ENCODE data around the gene CHTF8.
"Not testable (repeated sequence)": the region's sequence is repeated elsewhere in the genome, so short reads cannot be mapped to it uniquely, and the experiment has no call there.

CHTF8 gene

GRCh38 chr16:69132424-69133252, at the start of gene CHTF8, which contains the start of gene UTP4:
Gene CHTF8 (minus strand): TSS chr16:69132588. CDS start chr16:69121458, 11,130 bp downstream.
Gene UTP4 (plus strand): TSS chr16:69132649. CDS start chr16:69133460, 811 bp downstream.
- no peak for DNase-seq (ENCODE audit: low read depth, low spot score)

DNA sequence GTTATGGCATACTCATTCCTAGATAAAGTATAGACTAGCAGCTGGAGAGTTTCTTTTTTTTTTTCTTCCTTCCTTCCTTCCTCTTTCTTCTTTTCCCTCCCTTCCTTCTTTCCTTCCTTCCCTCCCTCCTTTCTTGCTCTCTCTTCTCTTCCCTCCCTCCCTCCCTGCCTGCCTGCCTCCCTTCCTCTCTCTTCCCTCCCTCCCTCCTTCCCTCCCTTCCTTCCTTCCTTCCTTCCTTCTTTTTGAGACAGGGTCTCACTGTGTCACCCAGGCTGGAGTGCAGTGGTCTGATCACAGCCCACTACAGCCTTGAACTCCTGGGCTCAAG, 47.6 kb upstream of the CHTF8 start:
- no peak for DNase-seq (ENCODE audit: low read depth, low spot score)

GRCh38 chr16:69179328-69180010, 47.1 kb upstream of the CHTF8 start:
- no peak for DNase-seq (ENCODE audit: low read depth, low spot score)

DNA sequence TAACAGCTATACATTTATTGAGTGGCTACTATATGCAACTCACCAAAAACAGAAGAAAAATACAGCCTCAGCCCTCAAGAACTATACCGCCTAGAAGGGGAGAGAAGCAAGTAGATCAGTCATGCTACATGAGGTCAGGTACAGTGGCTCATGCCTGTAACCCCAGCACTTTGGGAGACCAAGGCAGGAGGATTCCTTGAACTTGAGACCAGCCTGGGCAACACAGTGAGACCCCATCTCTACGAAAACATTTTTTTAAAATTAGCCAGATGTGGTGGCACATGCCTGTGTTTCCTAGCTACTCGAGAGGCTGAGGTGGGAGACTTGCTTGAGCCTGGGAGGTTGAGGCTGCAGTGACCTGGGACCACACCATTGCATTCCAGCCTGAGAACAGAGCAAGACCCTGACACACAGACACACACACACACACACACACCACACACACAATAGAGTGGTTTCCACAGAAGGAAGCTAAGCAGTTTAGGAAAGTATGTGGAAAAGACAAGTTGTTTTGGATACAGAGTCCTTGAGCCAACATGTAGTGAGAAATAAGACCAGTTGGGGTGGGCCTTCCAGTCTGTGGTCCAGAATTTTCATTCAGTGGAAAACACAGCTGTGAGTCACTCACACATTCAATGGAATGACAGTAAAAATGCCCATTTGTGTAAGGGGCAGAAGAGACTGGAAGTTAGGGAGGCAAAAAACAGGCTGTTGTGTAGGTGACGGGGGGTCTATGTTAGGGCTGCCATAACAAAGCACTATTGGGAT, 43.8 kb upstream of the CHTF8 start:
- DNase-seq (ENCODE audit: low read depth, low spot score): no peak

GRCh38 chr16:69171325-69172084, 39.1 kb upstream of the CHTF8 start:
- DNase-seq (ENCODE audit: low read depth, low spot score): no peak

- DNase-seq (ENCODE audit: low read depth, low spot score): no peak
Measured at GRCh38 chr16:69169607-69170352, 37.4 kb upstream of the CHTF8 start.

- DNase-seq (ENCODE audit: low read depth, low spot score): no peak
Measured at GRCh38 chr16:69169051-69169450, 36.7 kb upstream of the CHTF8 start.

GRCh38 chr16:69166946-69167930, 34.9 kb upstream of the CHTF8 start:
- DNase-seq (ENCODE audit: low read depth, low spot score): no peak

DNA sequence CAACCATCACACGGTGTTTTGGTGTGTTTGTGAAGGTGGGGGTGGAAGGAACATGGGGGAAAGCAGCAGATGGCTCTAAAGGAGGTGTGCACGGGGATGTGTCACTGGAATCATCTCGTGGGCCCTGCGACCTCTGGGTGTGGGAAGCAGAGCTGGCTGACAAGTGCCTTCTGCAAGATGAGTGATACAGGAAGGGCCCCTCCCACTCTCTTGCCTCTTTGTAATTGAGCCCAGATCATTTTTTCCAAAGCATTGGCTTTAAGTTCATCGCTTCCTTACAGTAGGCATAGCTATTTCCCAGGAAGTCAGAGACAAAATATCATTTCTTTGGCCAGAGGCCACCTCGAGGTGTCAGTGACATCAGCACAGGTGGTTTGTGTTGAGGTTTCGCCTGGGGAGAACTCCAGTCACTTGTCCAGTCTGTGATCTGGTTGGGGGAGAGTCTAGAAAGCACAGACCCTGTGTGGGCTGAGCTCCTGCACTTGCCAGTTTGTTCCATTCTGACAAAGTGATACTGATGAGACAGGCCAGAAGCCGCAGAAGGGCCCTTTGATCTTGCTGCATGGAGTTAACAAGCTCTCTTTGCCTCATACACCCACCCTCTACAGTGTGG, 33.9 kb upstream of the CHTF8 start:
- DNase-seq (ENCODE audit: low read depth, low spot score): no peak

GRCh38 chr16:69165584-69165983, 33.2 kb upstream of the CHTF8 start:
- DNase-seq (ENCODE audit: low read depth, low spot score): no peak

DNA sequence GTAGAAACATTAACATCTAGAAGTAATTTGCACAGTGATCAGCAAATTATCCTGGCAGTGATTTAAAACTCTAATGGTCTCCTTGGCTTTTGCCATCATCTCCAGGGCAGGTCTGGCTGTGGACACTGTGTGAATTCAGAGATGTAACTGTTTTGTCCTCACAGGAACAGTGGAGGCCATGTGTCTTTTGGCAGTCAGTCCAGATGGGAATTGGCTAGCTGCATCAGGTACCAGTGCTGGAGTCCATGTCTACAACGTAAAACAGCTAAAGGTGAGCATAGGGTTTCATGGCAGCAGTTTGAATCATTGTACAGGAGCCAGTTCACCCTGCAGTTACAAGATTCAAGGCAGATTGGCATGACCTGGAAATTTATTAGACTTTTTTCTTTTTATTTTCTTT, 27.8 kb upstream of the CHTF8 start:
- DNase-seq (ENCODE audit: low read depth, low spot score): no peak

DNA sequence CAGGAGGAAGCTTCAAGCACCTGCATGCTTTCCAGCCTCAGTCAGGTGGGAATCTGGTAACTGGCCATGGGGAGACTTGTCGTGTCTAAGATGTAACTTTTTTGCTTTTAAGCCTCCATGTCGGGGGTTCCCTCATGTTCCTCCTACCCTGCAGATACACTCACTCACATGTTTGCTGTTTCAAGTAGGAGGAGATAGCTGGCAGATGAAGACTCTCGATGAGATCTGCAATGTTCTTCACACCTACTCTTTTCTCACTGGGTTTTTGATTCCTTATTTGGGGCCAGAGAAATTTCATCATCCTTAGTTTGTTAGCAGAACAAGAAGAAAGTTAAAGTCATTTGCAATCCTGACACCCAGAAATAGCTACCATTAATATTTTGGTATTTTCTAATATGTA, 24.8 kb upstream of the CHTF8 start:
- no peak for DNase-seq (ENCODE audit: low read depth, low spot score)

DNA sequence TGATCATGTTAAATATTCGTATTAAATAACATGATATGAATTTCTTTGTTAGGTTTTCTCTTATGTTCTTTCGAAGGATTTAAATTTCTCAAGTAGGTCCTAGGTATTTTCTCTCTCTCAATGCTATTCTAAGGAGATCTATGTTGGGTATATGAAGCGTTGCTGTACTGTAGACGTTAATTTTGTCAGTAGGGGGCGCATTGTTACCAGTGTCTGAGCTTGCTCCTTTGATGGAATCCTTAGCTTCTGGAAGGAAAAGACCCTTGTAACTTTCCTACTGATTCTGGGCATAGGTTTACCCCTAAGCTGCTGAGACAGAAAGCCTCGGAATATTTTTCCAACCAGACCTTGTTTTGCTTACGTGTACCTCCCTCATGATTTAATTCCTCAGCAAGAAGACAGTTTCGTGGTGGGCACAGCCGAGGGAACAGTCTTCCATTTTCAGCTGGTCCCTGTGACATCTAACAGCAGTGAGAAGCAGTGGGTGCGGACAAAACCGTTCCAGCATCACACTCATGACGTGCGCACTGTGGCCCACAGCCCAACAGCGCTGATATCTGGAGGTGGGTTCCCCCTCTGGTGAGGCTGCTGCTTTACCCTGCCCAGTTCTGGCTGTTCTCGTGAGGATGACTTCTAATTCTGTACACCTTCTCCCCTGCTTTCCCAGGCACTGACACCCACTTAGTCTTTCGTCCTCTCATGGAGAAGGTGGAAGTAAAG, 17.9 kb upstream of the CHTF8 start:
- peak; percentile 60 for DNase-seq (ENCODE audit: low read depth, low spot score)

DNA sequence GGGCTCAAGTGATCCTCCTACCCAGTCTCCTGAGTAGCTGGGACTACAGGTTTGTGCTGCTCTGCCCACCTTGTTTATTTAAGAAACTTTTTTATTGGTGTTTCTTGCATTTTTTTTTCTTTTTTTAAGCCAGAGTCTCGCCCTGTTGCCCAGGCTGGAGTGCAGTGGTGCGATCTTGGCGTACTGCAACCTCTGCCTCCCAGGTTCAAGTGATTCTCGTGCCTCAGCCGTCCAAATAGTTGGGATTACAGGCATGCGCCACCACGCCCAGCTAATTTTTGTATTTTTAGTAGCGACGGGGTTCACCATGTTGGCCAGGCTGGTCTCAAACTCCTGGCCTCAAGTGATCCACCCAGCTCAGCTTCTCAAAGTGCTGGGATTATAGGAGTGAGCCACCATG, 17.2 kb upstream of the CHTF8 start:
- not testable (repeated sequence) for DNase-seq (ENCODE audit: low read depth, low spot score)

DNA sequence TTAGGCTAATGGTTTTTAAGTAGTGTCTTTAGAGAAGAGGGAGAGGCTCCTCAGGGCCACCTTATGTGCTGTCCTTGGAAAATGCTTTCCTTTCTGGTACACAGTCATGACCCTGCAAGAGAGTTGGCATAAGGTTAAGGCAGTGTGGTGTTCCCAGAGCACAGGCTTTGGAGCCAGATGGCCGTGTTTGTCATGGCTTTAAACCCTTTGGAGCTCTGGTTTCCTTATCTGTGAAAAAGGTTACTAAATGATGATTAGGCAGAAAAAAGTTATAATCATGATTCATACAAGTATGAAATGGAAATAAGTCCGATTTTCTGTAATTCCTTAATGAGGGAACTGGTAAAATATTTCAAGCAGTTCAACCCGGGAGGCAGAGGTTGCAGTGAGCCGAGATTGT, 13.3 kb upstream of the CHTF8 start:
- DNase-seq (ENCODE audit: low read depth, low spot score): no peak

DNA sequence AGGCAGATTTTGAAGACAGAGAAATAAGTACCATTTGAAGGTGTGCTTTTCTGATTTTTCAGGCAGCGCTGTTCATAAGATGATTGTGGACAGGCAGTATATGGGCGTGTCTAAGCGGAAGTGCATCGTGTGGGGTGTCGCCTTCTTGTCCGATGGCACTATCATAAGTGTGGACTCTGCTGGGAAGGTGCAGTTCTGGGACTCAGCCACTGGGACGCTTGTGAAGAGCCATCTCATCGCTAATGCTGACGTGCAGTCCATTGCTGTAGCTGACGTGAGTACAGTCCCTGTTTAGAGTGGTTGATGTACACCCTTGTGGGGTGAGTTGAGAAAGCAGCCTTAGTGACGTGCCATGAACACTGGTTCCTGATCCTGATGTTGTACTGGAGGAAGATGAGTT, 10.7 kb upstream of the CHTF8 start:
- no peak for DNase-seq (ENCODE audit: low read depth, low spot score)

DNA sequence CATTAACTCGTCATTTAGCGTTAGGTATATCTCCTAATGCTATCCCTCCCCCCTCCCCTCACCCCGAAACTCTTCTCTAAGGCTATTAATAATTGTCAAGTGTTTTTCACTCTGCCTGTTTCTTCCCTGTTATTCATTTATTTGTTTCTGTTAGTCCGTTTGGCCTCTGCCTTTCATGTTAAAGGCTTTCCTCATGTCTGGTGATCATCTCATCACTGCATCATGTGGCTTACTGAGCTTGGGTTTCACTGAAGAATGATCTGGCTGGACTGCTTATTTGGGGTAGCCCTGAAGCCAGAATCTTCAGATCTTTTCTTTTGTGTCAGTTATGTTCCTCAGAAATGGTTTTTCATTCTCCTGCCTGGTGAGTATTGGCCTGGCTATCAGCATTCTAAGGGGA, 9.5 kb upstream of the CHTF8 start:
- no peak for DNase-seq (ENCODE audit: low read depth, low spot score)

DNA sequence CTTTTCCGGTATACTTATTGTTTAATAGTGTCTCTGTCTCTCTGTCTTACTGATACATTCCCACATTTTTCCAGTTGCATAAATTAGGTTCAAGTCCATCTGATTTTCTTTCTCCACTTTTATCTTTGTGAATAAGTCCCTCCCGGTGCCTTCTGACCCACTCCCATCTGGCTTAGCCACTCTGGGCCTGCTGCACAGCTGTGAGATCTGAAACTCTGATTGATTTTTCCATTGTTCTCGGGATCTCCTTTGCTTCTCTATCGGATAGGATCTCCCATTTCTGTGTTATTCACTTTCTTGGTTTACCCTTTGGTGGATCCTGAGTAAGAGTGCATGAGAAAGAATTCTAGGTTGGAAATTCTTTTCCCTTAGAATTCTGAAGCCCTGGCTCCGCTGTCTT, 8.6 kb upstream of the CHTF8 start:
- DNase-seq (ENCODE audit: low read depth, low spot score): no peak

- not testable (repeated sequence) for DNase-seq (ENCODE audit: low read depth, low spot score)
Measured at GRCh38 chr16:69139464-69139863, 7.1 kb upstream of the CHTF8 start.

All from brain pericyte (primary cell).